Lower leg skin (tissue), 3 donors: ENCODE data around the gene MAFG.

Source experiments
- CTCF ChIP-seq, 3 donors: fragments of 450-650 bp; IDR thresholded peaks; one replicate each; pipeline ENCODE4 v1.5.1; 2016; ENCODE audit warnings: antibody characterized with exemption in 3 of 3, mild to moderate bottlenecking in 3 of 3, moderate library complexity in 2 of 3
- POLR2A ChIP-seq, 2 donors: fragments of 450-650 bp; IDR thresholded peaks; one replicate each; pipeline ENCODE4 v1.6.1; 2016 to 2017; ENCODE audit warnings: antibody characterized with exemption in 2 of 2, mild to moderate bottlenecking in 1 of 2, moderate library complexity in 1 of 2

GRCh38 chr17:81870131-81870980 is 57.2 kb downstream of the MAFG start:
- no peak for TF ChIP-seq CTCF (IDR thresholded peaks at IDR 0.05)
- no peak for TF ChIP-seq POLR2A (IDR thresholded peaks at IDR 0.05)
